HCT116 (cell line): ENCODE results near the gene LSM12. TPM values are rescaled to one million over a fixed set of nuclear protein-coding genes. Genes with fewer than 3 reads are reported as not detected.

Source experiments
- ATAC-seq: fragments of 200-7000 bp; cut with Tn5 transposase; 2 replicates; pipeline ENCODE4 v1.9.1; 2020; ENCODE audit warnings: mild to moderate bottlenecking, moderate library complexity
- BruUV-seq: library from RNA; stranded (reverse); fragments of 400-500 nt; replicated peaks from 2 replicates; lab custom pipeline; 2021; lab: Mats Ljungman, UMichigan
- CTCF ChIA-PET: fragments of 300-600 bp; sonication (Branson Sonifier 250); formaldehyde crosslinking; loops from one replicate; lab custom pipeline; 2021; ENCODE audit warnings: antibody characterized with exemption; lab: Charles Lee
- POLR2A ChIA-PET: fragments of 300-600, 350-600 bp; sonication (Branson Sonifier 250); formaldehyde crosslinking; loops from one replicate; lab custom pipeline; 2021; ENCODE audit warnings: antibody characterized with exemption; lab: Charles Lee
- RAD21 ChIA-PET, 2 experiments: fragments of 300-600 bp; sonication (Branson Sonifier 250); formaldehyde crosslinking; loops; one replicate each; lab custom pipeline; 2023; ENCODE audit warnings: low total read pairs in 2 of 2; ENCODE audit not compliant: uncharacterized antibody in 2 of 2, unreplicated experiment in 2 of 2, low non-redundant PET in 1 of 2; lab: Charles Lee
- DNase-seq: peaks from one replicate; pipeline ENCODE4 v3.0.0-alpha.2; 2010; ENCODE audit warnings: low read depth, low spot score
- H2AFZ ChIP-seq: fragments of 200-600 bp; shearing (Covaris generic), sonication (generic); 2 replicates; pipeline ENCODE4 v1.6.1; 2017; ENCODE audit warnings: low read depth, mixed run types, mixed read lengths, antibody characterized with exemption, low read length; ENCODE audit not compliant: poor library complexity, severe bottlenecking
- H3K27ac ChIP-seq: 2 replicates; pipeline ENCODE4 v1.5.1; 2012; ENCODE audit warnings: low read depth, low read length
- H3K27me3 ChIP-seq: fragments of 200-600 bp; sonication (generic); 2 replicates; pipeline ENCODE4 v1.6.1; 2016; ENCODE audit warnings: mixed run types, low read length, mixed read lengths; ENCODE audit not compliant: insufficient read depth
- H3K36me3 ChIP-seq, 2 experiments: fragments of 200-500 bp in 1 of 2; fragments of 200-600 bp in 1 of 2; sonication (Bioruptor generic) in 1 of 2; sonication (generic) in 1 of 2; 2 replicates each; pipeline versions ENCODE4 v1.5.1 to v1.6.1; 2014 to 2016; ENCODE audit warnings: low read length in 2 of 2, inconsistent platforms in 1 of 2, mixed read lengths in 1 of 2, mixed run types in 1 of 2; ENCODE audit not compliant: insufficient read depth in 2 of 2, control insufficient read depth in 1 of 2
- H3K4me1 ChIP-seq, 2 experiments: fragments of 200-600 bp in 1 of 2; sonication (generic) in 1 of 2; 2 replicates each; pipeline versions ENCODE4 v1.5.1 to v1.6.1; 2012 to 2017; ENCODE audit warnings: low read length in 2 of 2, inconsistent platforms in 1 of 2, mild to moderate bottlenecking in 1 of 2, mixed read lengths in 1 of 2, mixed run types in 1 of 2, moderate library complexity in 1 of 2; ENCODE audit not compliant: insufficient read depth in 2 of 2, control insufficient read depth in 1 of 2
- H3K4me2 ChIP-seq: fragments of 200-600 bp; sonication (generic); 2 replicates; pipeline ENCODE4 v1.6.1; 2017; ENCODE audit warnings: mixed run types, low read length, mixed read lengths
- H3K4me3 ChIP-seq, 2 experiments: fragments of 200-600 bp in 1 of 2; sonication (generic) in 1 of 2; replicated peaks in 1 of 2; 2 replicates each; pipeline ENCODE4 v1.5.1; 2011 to 2016; ENCODE audit warnings: low read length in 2 of 2, control low read depth in 1 of 2, low read depth in 1 of 2, mild to moderate bottlenecking in 1 of 2, mixed read lengths in 1 of 2, mixed run types in 1 of 2
- H3K79me2 ChIP-seq: fragments of 200-600 bp; sonication (generic); 2 replicates; pipeline ENCODE4 v1.6.1; 2017; ENCODE audit warnings: mild to moderate bottlenecking, mixed run types, low read length, moderate library complexity, mixed read lengths; ENCODE audit not compliant: insufficient read depth
- H3K9ac ChIP-seq: fragments of 200-600 bp; sonication (generic); 2 replicates; pipeline ENCODE4 v1.6.1; 2016; ENCODE audit warnings: low read length, mixed read lengths
- H3K9me2 ChIP-seq: fragments of 200-600 bp; sonication (generic), shearing (Covaris generic); 2 replicates; pipeline ENCODE4 v1.6.1; 2017; ENCODE audit warnings: mixed run types, mild to moderate bottlenecking, moderate library complexity; ENCODE audit not compliant: insufficient read depth
- H3K9me3 ChIP-seq, 2 experiments: fragments of 200-500 bp in 1 of 2; fragments of 200-600 bp in 1 of 2; sonication (Bioruptor generic) in 1 of 2; sonication (generic) in 1 of 2; 2 replicates each; pipeline ENCODE4 v1.6.1; 2014 to 2017; ENCODE audit warnings: low read length in 2 of 2, mixed read lengths in 2 of 2, inconsistent platforms in 1 of 2, low read depth in 1 of 2, mild to moderate bottlenecking in 1 of 2, mixed run types in 1 of 2, moderate library complexity in 1 of 2; ENCODE audit not compliant: control insufficient read depth in 1 of 2, insufficient read depth in 1 of 2
- H4K20me1 ChIP-seq: fragments of 200-600 bp; sonication (generic), shearing (Covaris generic); 2 replicates; pipeline ENCODE4 v1.6.1; 2017; ENCODE audit warnings: mixed run types, mild to moderate bottlenecking, moderate library complexity; ENCODE audit not compliant: insufficient read depth
- EZH2 ChIP-seq: fragments of 200-600 bp; sonication (generic); IDR thresholded peaks from 2 replicates; pipeline ENCODE4 v1.6.1; 2017; ENCODE audit warnings: antibody characterized with exemption, mixed run types
- POLR2AphosphoS5 ChIP-seq: IDR thresholded peaks from 2 replicates; pipeline ENCODE4 v1.6.1; 2011; ENCODE audit warnings: mild to moderate bottlenecking, low read depth, low read length, moderate library complexity
- RAD21 ChIP-seq: IDR thresholded peaks from 2 replicates; pipeline ENCODE4 v1.6.1; 2012; ENCODE audit warnings: low read depth, mild to moderate bottlenecking
- SRF ChIP-seq: IDR thresholded peaks from 2 replicates; pipeline ENCODE4 v1.6.1; 2012; ENCODE audit warnings: low read depth
- TCF7L2 ChIP-seq: IDR thresholded peaks from 2 replicates; pipeline ENCODE4 v1.7.0; 2011; ENCODE audit warnings: borderline replicate concordance, inconsistent platforms; ENCODE audit not compliant: insufficient read depth, insufficient read length; ENCODE audit errors: extremely low read depth
- ZNF274 ChIP-seq: fragments of 200-500 bp; sonication (Bioruptor generic); IDR thresholded peaks from 2 replicates; pipeline ENCODE4 v1.6.1; 2014; ENCODE audit warnings: mild to moderate bottlenecking, low read depth, low read length, inconsistent platforms
- intact Hi-C: fragments of 100-400 bp; cut with micrococcal nuclease; formaldehyde crosslinking; loops from 2 replicates; pipeline ENCODE4 v1.10.0; 2022
- total RNA-seq: library from RNA; stranded (reverse); gene quantifications from one replicate; pipeline ENCODE4 v1.2.1, GENCODE V29; 2021; ENCODE audit not compliant: unreplicated experiment
- TF ChIP-seq, protein P1 (sequence below): IDR thresholded peaks from 2 replicates; pipeline ENCODE4 v1.6.1; 2012; ENCODE audit warnings: low read depth
- TF ChIP-seq, protein P2 (sequence below): IDR thresholded peaks from 2 replicates; pipeline ENCODE4 v1.6.1; 2012

The LSM12 gene
- total RNA-seq, 1 experiment from 2014 or later: 99.6 TPM

DNA sequence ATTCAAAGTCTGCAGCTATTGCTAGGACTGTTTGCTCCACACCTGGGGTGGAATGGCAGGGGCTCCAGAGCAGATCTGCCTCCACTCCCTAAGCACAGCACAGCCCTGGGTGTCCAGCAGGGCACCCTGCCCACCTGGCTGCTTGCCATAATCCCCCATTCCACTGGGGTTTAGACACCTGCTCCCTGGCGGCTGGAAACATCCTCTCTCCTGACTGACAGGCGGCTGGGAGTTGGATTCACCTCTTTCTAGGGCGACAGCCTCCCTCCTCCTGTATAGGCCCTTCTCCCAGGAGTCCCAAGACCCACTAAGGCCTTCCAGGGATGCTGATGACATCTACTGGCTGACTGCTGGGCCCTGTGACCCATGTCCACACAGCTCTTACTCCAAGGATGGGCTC lies 39.0 kb upstream of the LSM12 start:
- ATAC-seq: no peak
- CTCF ChIA-PET: no interaction called here
- H3K36me3 ChIP-seq: peaks cover 0 to 2% of the 10 kb centered on the region in 2 experiments; a peak in 1 of 4 replicates

More for the DNA sequence above, 39.0 kb upstream of the LSM12 start:
- Histone ChIP-seq H3K9me2 (no peaks in the 10 kb centered on the region), H3K79me2 (no peaks in the 10 kb centered on the region), H3K4me1 (peaks cover 26 to 33% of the 10 kb centered on the region in 2 experiments), H3K4me3 (no peak overlapping the region), H3K9me3 (no peaks in the 10 kb centered on the region), H4K20me1 (no peaks in the 10 kb centered on the region), H3K27me3 (no peaks in the 10 kb centered on the region), H3K4me2 (no peak overlapping the region), H3K27ac (no peak overlapping the region), H3K9ac (no peak overlapping the region), H2AFZ (no peak overlapping the region)
- TF ChIP-seq, protein P1, sequence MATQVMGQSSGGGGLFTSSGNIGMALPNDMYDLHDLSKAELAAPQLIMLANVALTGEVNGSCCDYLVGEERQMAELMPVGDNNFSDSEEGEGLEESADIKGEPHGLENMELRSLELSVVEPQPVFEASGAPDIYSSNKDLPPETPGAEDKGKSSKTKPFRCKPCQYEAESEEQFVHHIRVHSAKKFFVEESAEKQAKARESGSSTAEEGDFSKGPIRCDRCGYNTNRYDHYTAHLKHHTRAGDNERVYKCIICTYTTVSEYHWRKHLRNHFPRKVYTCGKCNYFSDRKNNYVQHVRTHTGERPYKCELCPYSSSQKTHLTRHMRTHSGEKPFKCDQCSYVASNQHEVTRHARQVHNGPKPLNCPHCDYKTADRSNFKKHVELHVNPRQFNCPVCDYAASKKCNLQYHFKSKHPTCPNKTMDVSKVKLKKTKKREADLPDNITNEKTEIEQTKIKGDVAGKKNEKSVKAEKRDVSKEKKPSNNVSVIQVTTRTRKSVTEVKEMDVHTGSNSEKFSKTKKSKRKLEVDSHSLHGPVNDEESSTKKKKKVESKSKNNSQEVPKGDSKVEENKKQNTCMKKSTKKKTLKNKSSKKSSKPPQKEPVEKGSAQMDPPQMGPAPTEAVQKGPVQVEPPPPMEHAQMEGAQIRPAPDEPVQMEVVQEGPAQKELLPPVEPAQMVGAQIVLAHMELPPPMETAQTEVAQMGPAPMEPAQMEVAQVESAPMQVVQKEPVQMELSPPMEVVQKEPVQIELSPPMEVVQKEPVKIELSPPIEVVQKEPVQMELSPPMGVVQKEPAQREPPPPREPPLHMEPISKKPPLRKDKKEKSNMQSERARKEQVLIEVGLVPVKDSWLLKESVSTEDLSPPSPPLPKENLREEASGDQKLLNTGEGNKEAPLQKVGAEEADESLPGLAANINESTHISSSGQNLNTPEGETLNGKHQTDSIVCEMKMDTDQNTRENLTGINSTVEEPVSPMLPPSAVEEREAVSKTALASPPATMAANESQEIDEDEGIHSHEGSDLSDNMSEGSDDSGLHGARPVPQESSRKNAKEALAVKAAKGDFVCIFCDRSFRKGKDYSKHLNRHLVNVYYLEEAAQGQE: no peak
- TF ChIP-seq SRF (no peak), POLR2AphosphoS5 (no peak), ZNF274 (no peak), EZH2 (no peak), RAD21 (no peak), TCF7L2 (no peak)
- TF ChIP-seq, protein P2, sequence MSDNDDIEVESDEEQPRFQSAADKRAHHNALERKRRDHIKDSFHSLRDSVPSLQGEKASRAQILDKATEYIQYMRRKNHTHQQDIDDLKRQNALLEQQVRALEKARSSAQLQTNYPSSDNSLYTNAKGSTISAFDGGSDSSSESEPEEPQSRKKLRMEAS: no peak
- POLR2A ChIA-PET: no interaction called here
- no peak for DNase-seq
- no TSS peak for BruUV-seq
- RAD21 ChIA-PET: no interaction called here
- intact Hi-C loops: no loop called here
